HG03520 (cell line): ENCODE data around the gene MBNL2.
A peak's percentile ranks its signal among the peaks of the same experiment; 100 is the strongest.

ENCODE experiments used
- ATAC-seq: cut with Tn5 transposase; IDR thresholded peaks from one replicate; pipeline ENCODE4 v1.9.1; 2021; ENCODE audit warnings: mild to moderate bottlenecking, moderate library complexity; ENCODE audit not compliant: unreplicated experiment

Gene MBNL2

GRCh38 chr13:97249796-97250495 is 27.8 kb downstream of the MBNL2 start:
- ATAC-seq, result no peak

GRCh38 chr13:97250560-97250959 is 28.4 kb downstream of the MBNL2 start:
- ATAC-seq, result no peak

GRCh38 chr13:97252735-97253134 is 30.6 kb downstream of the MBNL2 start:
- ATAC-seq, result no peak

GRCh38 chr13:97253581-97254293 is 31.6 kb downstream of the MBNL2 start:
- no peak for ATAC-seq

- ATAC-seq, result no peak
These were observed 32.7 kb downstream of the MBNL2 start for GRCh38 chr13:97254816-97255215.

- ATAC-seq, result no peak
These were observed 33.4 kb downstream of the MBNL2 start for GRCh38 chr13:97255515-97256021.

- ATAC-seq, result no peak
These were observed 34.2 kb downstream of the MBNL2 start for GRCh38 chr13:97256343-97256783.

GRCh38 chr13:97257228-97257755 is 35.2 kb downstream of the MBNL2 start:
- no peak for ATAC-seq

- ATAC-seq, result peak; percentile 77
These were observed 36.0 kb downstream of the MBNL2 start for GRCh38 chr13:97257800-97258799.

GRCh38 chr13:97258801-97259200 is 36.7 kb downstream of the MBNL2 start:
- ATAC-seq, result no peak

- ATAC-seq, result no peak
These were observed 37.3 kb downstream of the MBNL2 start for GRCh38 chr13:97259410-97259797.

- no peak for ATAC-seq
These were observed 37.9 kb downstream of the MBNL2 start for GRCh38 chr13:97259798-97260714.

- peak; percentile 59 for ATAC-seq
These were observed 39.3 kb downstream of the MBNL2 start for GRCh38 chr13:97261254-97262005.

- no peak for ATAC-seq
These were observed 39.9 kb downstream of the MBNL2 start for GRCh38 chr13:97262058-97262457.

GRCh38 chr13:97263160-97263559 is 41.0 kb downstream of the MBNL2 start:
- ATAC-seq, result no peak

- no peak for ATAC-seq
These were observed 42.5 kb downstream of the MBNL2 start for GRCh38 chr13:97264663-97265062.

- ATAC-seq, result no peak
These were observed 44.2 kb downstream of the MBNL2 start for GRCh38 chr13:97266332-97266731.

- ATAC-seq, result no peak
These were observed 44.8 kb downstream of the MBNL2 start for GRCh38 chr13:97266772-97267417.
